GM12872 (cell line): ENCODE data around the gene ADM.

Source experiments
- TF ChIP-seq, protein P1 (sequence below): IDR thresholded peaks from 3 replicates; pipeline ENCODE4 v1.5.1; 2011; ENCODE audit warnings: low read depth, mild to moderate bottlenecking, low read length, moderate library complexity; ENCODE audit not compliant: insufficient read depth

ADM gene

DNA sequence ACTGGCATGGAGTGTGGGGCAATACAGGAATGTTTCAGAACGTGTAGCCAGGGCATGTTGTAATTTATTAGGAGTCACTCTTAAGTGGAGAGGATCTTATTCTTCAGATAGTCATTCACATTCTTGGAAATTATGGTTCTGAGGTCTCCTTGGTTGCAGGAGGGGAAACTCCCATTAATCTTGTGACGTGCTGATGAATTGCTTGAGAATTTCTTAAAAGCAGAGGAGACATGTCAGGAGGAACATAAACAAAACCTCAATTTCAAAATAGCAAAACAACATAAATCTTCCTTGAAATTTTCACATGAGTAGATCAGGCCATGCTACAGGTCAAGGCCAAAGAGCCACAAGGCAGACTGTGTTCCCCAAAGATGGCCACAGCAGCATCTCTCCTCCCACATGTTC, 50.4 kb downstream of the ADM start:
- TF ChIP-seq, protein P1, sequence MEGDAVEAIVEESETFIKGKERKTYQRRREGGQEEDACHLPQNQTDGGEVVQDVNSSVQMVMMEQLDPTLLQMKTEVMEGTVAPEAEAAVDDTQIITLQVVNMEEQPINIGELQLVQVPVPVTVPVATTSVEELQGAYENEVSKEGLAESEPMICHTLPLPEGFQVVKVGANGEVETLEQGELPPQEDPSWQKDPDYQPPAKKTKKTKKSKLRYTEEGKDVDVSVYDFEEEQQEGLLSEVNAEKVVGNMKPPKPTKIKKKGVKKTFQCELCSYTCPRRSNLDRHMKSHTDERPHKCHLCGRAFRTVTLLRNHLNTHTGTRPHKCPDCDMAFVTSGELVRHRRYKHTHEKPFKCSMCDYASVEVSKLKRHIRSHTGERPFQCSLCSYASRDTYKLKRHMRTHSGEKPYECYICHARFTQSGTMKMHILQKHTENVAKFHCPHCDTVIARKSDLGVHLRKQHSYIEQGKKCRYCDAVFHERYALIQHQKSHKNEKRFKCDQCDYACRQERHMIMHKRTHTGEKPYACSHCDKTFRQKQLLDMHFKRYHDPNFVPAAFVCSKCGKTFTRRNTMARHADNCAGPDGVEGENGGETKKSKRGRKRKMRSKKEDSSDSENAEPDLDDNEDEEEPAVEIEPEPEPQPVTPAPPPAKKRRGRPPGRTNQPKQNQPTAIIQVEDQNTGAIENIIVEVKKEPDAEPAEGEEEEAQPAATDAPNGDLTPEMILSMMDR: no peak

DNA sequence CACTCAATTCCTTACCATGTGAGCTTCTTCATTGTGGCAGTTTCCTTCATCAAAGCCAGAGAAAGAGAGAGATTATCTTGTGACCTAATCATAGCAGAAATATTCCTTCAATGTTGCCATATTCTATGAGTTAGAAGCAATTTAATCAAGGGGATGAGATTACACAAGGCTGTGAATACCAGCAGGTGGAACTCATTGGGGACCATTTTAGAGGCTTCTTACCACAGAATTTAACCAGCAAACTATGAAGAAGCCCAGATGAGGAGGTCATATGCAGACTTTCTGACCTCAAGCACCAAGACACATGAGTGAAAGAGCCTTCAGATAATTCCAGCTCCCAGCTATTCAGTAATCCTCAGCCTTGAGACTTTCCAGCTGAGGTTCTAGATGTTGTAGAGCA, 51.3 kb downstream of the ADM start:
- TF ChIP-seq, protein P1: no peak
